Measurements from ENCODE around the gene SIRT2. TPM values are rescaled to one million over a fixed set of nuclear protein-coding genes. Genes with fewer than 3 reads are reported as not detected.

SIRT2 gene
- total and polyA plus RNA-seq, 2 of the 8 experiments (the other 6 are each of a cell fraction or from before 2014, with no cell fraction given), result 6.5 to 10.0 TPM

GRCh38 chr19:38913958-38914357 lies 14.5 kb upstream of the SIRT2 start:
- no peak overlapping the region for H2AK5ac ChIP-seq (ENCODE audit: low read depth, low read length)
- no peak overlapping the region for H3K18ac ChIP-seq (ENCODE audit: extremely low read depth, low read length)
- H3K9ac ChIP-seq (replicated peaks in 1 of 4; ENCODE audit: extremely low read depth in 1 of 4, low read depth in 3 of 4, low read length in 3 of 4), result no peak overlapping the region
- no peak overlapping the region for H3K14ac ChIP-seq (ENCODE audit: insufficient read length)
- H3K27ac ChIP-seq (ENCODE audit: low read depth, low read length), result no peak overlapping the region
- H4K5ac ChIP-seq (ENCODE audit: insufficient read length, low read depth, low read length), result no peak overlapping the region
- no peak overlapping the region for H2BK20ac ChIP-seq (ENCODE audit: low read length)
- WGBS, 2 experiments (ENCODE audit: extremely low coverage in 1 of 2, insufficient coverage in 1 of 2, insufficient read length in 1 of 2, insufficient replicate concordance in 2 of 2, low coverage in 1 of 2, low lambda C conversion rate in 2 of 2, missing lambda C conversion rate in 1 of 2), result 81% methylated on average over 7 of the region's 8 CpGs; no CpG with 5 or more reads in 1 of the 2 experiments
- no peak overlapping the region for H2BK15ac ChIP-seq (ENCODE audit: low read length)
- no peak overlapping the region for H3K4me3 ChIP-seq (ENCODE audit: extremely low read depth in 1 of 4, insufficient read depth in 2 of 4, low read depth in 3 of 4, low read length in 4 of 4)
- H2AFZ ChIP-seq (ENCODE audit: low read length), result no peak overlapping the region
- no peak overlapping the region for H3K4ac ChIP-seq (replicated peaks; ENCODE audit: insufficient read length, low read depth, low read length)
- no peak overlapping the region for H3K56ac ChIP-seq (replicated peaks; ENCODE audit: insufficient read length, low read depth, low read length)
- H3K36me3 ChIP-seq (ENCODE audit: control insufficient read depth in 2 of 4, insufficient read depth in 4 of 4, low read length in 3 of 4), result peaks cover 0 to 6% (median under 1%) of the 10 kb centered on the region in 4 experiments; a peak in 3 of 8 replicates
- H4K91ac ChIP-seq (replicated peaks; ENCODE audit: insufficient read length, low read length), result no peak overlapping the region
- H3K27me3 ChIP-seq (replicated peaks in 1 of 4; ENCODE audit: control insufficient read depth in 3 of 4, extremely low read depth in 1 of 4, insufficient read depth in 3 of 4, low read length in 3 of 4), result no peaks in the 10 kb centered on the region; a peak in 1 of 7 replicates
- H2BK12ac ChIP-seq (ENCODE audit: low read depth, low read length), result no peak overlapping the region
- POLR2A ChIA-PET (ENCODE audit: partially characterized antibody), result interaction anchor here (0.6 to 6.7 kb wide), 8 partner anchors 8 to 279 kb away, joined by 3 to 36 read pairs (median 5); partner anchors contain the start of genes MRPS12, NFKBIB and SARS2
- DNase-seq (ENCODE audit: low read depth in 1 of 2, low spot score in 2 of 2) (no peak), FAIRE-seq (no peak)
- no peak overlapping the region for H4K8ac ChIP-seq (ENCODE audit: extremely low read depth, insufficient read depth, low read length)
- no peaks in the 10 kb centered on the region for H3K79me2 ChIP-seq (ENCODE audit: control insufficient read depth in 1 of 2, insufficient read depth in 2 of 2, low read length in 2 of 2)
- H3K79me1 ChIP-seq (ENCODE audit: low read depth, low read length), result no peaks in the 10 kb centered on the region
- no peaks in the 10 kb centered on the region for H3K9me3 ChIP-seq (ENCODE audit: insufficient read depth in 2 of 2, low read depth in 1 of 2, low read length in 1 of 2)
- peaks cover 0 to 4% (median under 1%) of the 10 kb centered on the region in 4 experiments; a peak in 3 of 7 replicates for H3K4me1 ChIP-seq (replicated peaks in 1 of 4; ENCODE audit: control insufficient read depth in 3 of 4, insufficient read depth in 4 of 4, low read length in 3 of 4)
- no peak overlapping the region for H3K4me2 ChIP-seq (ENCODE audit: insufficient read depth in 1 of 2, low read depth in 2 of 2, low read length in 2 of 2)
- no peaks in the 10 kb centered on the region; the same call in 1 of the 2 replicates for H3K23me2 ChIP-seq (ENCODE audit: low read depth, low read length)
- CTCF ChIA-PET (ENCODE audit: partially characterized antibody), result interaction anchor here (0.5 to 3.6 kb wide), 3 partner anchors 12 to 527 kb away, joined by 3 to 16 read pairs (median 3); partner anchors contain the start of genes MRPS12 and SARS2
- no peak overlapping the region for H2BK120ac ChIP-seq (replicated peaks; ENCODE audit: low read depth, low read length)
- H3K23ac ChIP-seq (ENCODE audit: insufficient read length), result no peak overlapping the region
- no peak overlapping the region for H2BK5ac ChIP-seq (ENCODE audit: low read depth, low read length)
- H4K20me1 ChIP-seq (replicated peaks in 1 of 2; ENCODE audit: control insufficient read depth in 1 of 2, insufficient read depth in 2 of 2, low read length in 2 of 2), result peaks cover 0 to 5% of the 10 kb centered on the region in 2 experiments
- TF ChIP-seq ASH2L (IDR thresholded peaks at IDR 0.05; ENCODE audit: low read length) (no peak), GABPA (IDR thresholded peaks at IDR 0.05; ENCODE audit: borderline replicate concordance, insufficient read depth, low read length) (no peak), SIN3A (conservative IDR thresholded peaks at IDR 0.05 in 1 of 2, IDR thresholded peaks at IDR 0.05 in 1 of 2; ENCODE audit: low read depth in 1 of 2, low read length in 2 of 2) (no peak), CBX8 (IDR thresholded peaks at IDR 0.05; ENCODE audit: borderline replicate concordance, low read depth, low read length) (no peak), JUND (IDR thresholded peaks at IDR 0.05; ENCODE audit: low read length) (no peak), EGR1 (IDR thresholded peaks at IDR 0.05; ENCODE audit: borderline replicate concordance, low read depth, low read length) (no peak), RFX5 (IDR thresholded peaks at IDR 0.05; ENCODE audit: borderline replicate concordance, low read depth, low read length) (no peak), TBP (IDR thresholded peaks at IDR 0.05; ENCODE audit: low read depth, low read length) (no peak), BRCA1 (IDR thresholded peaks at IDR 0.05; ENCODE audit: low read depth, low read length) (no peak), POLR2AphosphoS5 (IDR thresholded peaks at IDR 0.05; ENCODE audit: low read depth, low read length) (no peak), BACH1 (IDR thresholded peaks at IDR 0.05; ENCODE audit: low read length) (no peak), SP2 (IDR thresholded peaks at IDR 0.05; ENCODE audit: low read length) (no peak), ZNF274 (IDR thresholded peaks at IDR 0.05; ENCODE audit: borderline replicate concordance, extremely low read depth, low read length) (no peak), YY1 (IDR thresholded peaks at IDR 0.05; ENCODE audit: low read depth, low read length) (no peak), RAD21 (IDR thresholded peaks at IDR 0.05 in 1 of 2, conservative IDR thresholded peaks at IDR 0.05 in 1 of 2; ENCODE audit: low read depth in 2 of 2, low read length in 2 of 2) (no peak)

Measured in H1 (cell line).